NCI-H146 (cell line): ENCODE results near the gene PTPMT1.
"Not testable (repeated sequence)": the region's sequence is repeated elsewhere in the genome, so short reads cannot be mapped to it uniquely, and the experiment has no call there.

ENCODE experiments used
- DNase-seq: peaks from one replicate; lab custom pipeline; 2025; lab: John Stamatoyannopoulos, UW

The PTPMT1 gene, protein sequence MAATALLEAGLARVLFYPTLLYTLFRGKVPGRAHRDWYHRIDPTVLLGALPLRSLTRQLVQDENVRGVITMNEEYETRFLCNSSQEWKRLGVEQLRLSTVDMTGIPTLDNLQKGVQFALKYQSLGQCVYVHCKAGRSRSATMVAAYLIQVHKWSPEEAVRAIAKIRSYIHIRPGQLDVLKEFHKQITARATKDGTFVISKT

DNA sequence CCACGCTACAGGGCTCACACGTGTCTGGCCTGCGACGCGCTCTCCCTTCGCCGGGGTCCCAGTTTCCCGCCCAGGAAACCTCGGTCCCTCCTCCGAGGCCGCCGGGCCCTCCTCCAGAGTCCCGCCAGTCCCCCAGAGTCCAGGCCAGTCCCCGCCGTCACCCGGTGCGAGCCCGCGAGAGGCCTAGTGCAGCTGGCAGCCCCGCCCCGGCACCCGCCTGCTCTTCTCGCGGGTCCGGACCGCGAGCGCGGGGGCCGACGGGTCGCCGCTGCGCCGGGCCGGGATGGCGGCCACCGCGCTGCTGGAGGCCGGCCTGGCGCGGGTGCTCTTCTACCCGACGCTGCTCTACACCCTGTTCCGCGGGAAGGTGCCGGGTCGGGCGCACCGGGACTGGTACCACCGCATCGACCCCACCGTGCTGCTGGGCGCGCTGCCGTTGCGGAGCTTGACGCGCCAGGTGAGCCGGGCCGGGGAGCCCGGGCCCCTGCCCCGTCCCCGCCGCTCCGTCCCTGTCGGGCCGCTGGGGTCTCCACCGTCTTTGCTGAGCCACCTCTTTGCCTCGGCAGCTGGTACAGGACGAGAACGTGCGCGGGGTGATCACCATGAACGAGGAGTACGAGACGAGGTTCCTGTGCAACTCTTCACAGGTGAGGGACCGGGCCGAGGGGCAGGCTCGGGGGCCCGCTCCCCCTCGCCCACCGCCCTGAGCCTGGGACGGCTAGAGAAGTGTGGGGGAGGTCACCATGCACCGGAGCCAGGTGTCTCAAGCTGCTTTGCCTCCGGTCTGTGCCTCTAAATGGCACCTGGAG is at the start of gene PTPMT1:
Gene PTPMT1 (plus strand): TSS at position 260 of the 809 bp plus-strand sequence. CDS start 24 bp downstream, at position 284.
- DNase-seq: peak; percentile 82

DNA sequence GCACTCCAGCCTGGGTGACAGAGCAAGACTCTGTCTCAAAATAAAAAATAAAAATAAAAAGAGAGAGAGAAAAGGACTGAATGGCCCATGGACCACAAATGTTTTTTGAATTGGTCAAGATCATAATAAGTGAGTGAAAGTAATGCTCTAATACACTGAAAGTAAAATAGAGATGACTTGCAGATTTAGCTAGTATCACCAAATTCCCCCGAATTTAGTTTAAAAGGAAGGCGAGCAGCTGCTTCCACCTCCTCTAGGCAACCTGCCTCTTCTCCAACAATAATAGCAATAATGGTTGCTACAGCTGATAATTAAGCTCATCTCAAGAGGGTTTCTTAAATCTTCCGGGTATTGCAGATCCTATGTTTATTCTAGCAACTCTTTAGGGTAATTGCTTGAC is 49.2 kb upstream of the PTPMT1 start:
- DNase-seq: no peak

DNA sequence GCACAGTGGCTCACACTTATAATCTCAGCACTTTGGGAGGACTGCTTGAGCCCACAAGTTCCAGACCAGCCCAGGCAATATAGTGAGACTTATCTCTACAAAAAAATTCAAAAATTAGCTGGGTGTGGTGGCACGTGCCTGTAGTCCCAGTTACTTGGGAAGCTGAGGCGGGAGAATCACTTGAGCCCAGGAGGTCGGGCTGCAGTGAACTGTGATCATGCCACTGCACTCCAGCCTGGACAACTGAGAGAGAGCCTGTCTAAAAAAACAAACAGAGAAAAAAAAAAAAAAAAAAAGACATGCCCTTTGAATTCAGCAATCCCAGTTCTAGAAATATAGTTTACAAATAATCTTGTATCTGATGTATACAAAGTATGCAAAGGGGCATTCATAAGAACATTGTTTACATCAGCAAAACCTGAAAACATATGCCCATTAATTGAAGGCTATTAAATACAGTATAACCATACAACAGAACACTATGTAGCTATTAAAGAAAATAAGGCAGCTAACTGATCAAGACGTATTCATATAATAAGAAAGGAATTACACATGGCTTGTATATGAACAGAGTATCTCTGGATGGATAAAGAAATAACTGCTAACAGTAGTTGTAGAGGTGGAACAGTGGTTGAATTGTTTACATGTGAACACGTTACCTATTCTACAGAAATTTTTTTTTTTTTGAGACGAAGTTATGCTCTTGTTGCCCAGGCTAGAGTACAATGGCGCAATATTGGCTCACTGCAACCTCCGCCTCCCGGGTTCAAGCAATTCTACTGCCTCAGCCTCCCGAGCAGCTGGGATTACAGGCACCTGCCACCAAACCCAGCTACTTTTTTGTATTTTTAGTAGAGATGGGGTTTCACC is 48.2 kb upstream of the PTPMT1 start:
- DNase-seq: no peak

DNA sequence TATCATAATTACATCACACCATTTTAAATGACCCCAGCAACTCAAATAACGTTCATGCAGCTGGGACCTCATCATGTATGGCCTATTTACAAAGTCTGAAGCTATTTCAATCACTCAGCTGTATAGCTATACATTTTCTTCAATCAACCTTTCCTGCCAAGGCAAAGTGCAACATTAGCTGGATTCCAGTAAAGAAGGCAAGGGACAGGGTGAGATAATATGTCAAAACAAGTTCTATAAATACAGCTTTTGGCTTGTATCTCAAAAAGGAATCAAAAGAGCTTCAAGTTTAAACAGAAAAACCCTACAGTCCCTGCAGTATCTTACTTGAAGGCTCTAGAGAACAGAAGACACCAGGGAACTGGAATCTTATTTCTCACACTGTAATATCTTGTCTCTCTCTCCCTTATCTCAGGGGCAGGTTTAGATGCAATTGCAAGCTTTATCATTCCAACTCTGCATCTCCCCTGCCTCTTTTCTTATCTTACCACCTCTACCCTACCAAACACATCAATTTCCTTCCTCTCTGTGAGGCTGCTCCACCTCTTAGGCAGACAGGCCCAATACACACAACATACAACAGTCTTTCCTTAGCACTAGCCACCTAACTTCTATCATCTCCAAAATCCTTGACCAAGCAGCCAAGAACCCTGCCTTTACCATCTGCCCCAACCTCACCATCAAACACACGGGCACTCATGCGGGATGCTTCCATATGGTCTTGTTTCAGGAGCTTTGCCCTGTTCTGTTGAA is 47.0 kb upstream of the PTPMT1 start:
- DNase-seq: peak; percentile 8

DNA sequence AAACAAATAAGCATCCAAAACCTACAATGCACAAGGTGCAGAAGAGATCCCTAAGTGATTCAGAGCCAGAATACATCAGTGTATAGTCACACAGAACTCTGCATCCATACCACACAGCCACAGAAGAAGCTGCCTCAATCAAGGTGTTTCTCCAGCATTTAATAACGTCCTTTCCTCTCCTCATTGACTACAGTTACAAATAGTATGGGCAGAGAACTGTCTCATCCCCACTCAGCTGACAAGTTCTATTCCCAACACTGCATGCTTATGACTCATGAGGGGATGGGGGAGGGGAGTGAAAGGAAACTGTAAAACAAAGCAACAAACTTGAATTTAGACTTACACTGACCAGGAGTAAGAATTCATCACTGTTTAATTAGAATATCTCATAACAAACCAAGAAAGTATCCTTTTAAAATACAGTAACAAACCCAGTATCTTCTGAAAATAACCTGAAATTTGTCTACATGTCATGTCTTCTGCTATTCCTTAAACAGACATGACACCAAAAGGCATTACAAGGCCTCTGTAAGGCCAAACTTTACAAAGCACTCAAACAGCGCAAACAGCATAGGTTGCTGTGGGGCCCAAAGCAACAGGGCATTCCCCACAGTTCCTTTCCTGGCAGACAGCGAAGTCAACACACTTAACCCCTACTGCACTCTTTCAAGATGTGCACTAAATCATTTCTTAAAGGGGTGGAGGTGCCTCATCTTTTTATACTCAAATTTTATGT is 41.7 kb upstream of the PTPMT1 start:
- DNase-seq: no peak

DNA sequence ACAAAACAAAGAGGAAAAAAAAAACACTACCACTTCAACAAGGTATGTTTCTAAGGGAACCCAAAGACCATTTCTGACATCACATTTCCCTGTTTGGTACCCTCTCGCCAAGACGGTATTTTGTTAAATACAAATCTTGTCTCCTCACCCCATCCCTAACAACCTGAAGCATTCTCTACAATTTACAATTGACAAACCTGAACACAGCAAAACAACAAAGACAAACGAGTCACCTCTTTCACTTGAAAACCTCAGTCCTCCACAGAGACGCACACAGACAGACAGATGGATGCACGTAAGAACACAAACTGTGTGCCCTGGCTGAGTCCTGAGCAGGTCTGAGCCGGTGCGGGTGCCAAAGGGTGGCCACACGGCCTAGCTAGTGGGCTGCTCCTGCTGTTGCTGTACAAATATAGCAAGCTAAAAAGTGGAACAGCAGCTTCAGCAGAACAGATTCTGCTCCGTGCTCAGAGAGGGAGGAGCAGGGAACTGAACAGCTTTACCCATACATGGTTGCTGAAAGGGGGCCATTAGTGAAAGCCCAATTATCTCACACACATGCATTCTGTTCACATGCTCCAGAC is 41.0 kb upstream of the PTPMT1 start:
- no peak for DNase-seq

DNA sequence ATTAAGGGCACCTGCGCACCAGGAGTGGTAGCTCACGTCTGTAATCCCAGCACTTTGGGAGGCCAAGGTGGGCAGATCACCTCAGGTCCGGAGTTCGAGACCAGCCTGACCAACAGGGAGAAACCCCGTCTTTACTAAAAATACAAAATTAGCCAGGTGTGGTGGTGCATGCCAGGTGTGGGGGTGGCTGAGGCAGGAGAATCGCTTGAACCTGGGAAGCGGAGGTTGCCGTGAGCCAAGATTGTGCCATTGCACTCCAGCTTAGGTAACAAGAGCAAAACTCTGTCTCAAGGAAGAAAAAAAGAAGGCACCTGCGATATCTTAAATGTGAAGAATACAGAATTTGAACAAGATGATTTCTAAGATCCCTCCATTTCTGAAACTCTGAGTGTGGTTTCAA is 39.4 kb upstream of the PTPMT1 start:
- not testable (repeated sequence) for DNase-seq

DNA sequence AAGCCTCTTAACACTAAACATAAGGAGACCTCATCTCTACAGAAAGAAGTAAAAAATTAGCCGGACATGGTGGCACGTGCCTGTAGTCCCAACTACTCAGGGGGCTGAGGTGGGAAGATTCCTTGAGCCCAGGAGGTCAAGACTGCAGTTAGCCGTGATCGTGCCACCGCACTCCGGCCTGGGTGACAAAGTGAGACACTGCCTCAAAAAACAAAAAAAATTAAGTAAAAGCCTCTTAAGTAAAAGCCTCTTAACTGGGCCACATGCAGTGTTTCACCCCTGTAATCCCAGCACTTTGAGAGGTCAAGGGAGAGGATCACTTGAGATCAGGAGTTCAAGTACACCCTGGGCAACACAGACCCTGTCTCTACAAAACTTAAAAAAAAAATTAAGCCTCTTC is 38.2 kb upstream of the PTPMT1 start:
- no peak for DNase-seq

DNA sequence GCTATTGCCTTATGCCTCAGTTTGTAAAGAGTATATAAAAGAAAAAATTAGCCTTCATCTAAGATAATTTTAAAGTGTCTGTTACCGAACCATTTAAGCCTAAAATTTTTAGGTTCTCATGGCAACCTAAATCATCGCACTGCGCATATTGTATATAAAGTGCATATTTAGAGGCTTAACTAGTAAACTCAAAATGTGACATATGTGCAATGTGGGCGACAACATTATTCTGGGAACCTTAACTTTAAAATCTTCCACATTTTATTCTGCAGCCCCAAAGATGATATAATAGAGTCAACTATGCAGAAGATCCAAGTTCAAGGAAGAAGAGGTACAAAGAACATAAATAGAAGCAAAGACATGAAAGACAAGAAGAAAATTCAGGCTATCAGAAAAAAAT is 35.4 kb upstream of the PTPMT1 start:
- DNase-seq: no peak

DNA sequence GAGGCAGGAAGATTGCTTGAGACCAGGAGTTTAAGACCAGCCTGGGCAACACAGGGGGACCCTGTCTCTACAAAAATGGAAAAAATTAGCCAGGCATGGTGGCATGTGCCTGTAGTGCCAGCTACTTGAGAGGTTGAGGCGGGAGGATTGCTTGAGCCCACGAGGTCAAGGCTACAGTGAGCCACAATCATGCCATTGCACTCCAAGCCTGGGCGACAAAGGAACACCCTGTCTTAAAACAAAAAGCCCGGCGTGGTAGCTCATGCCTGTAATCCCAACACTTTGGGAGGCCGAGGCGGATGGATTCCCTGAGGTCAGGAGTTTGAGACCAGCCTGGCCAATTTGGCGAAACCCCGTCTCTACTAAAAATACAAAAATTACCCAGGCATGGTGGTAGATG is 34.7 kb upstream of the PTPMT1 start:
- DNase-seq: not testable (repeated sequence)

DNA sequence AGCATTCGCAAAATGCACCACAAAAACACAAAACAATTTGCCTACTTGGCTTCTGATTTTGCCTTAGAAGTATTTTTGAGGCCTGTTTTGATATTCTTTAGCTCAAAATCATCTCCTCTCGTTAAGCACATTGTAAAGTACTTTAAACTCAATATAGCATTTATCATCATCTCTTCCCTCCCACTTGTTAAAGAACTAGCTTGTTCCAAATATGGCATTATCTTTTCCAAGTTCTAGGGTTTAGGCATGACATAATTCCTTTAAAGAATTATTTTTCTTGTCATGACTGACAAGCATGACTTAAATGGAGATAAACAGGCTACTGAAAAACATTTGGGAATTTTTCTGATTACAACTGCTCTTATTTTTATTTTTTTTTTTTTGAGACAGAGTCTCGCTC is 33.7 kb upstream of the PTPMT1 start:
- DNase-seq: no peak

DNA sequence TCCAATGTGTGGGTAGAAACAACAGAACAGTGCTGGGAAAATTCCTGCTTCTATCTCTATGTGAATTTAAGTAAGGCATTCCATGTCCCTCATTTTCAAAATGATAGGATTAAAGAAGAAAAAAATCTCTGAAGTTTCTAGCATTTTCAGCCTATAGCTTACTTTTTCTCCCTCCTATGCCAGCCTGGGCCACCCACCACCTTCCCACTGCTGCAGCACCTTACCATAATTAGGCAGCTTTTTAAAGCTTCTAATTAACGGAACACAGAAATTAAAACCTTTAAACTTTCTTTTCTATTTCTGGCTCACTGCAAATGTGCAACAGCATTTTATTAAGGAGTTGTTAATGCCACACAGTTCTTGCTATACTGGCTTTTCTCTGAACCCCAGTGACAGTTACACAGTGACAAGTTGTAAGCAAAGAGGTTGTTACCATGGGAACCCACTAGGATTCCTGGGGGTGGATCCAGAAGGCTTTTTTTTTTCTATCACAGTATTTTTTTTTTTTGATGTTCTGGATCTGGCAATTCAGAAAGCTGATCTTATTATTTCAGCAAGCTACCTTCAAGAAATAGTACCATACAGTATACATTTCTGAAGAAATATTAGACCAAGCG is 32.7 kb upstream of the PTPMT1 start:
- DNase-seq: peak; percentile 21

DNA sequence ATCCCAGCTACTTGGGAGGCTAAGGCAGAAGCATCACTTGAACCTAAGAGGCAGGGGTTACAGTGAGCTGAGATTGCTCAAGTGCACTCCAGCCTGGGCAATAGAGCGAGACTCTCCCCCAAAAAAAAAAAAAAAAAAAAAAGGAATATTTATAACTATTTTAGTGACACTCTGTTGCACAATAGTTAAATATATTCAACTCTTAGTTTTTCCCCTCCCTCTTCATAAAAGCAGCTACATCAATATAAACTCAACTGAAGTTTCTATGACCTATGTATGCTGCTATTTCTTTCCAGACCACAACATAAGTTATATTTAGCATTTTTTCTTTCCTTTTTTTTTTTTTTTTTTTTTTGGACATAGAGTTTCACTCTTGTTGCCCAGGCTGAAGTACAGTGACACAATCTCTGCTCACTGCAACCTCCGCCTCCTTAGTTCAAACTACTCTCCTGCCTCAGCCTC is 31.7 kb upstream of the PTPMT1 start:
- no peak for DNase-seq

DNA sequence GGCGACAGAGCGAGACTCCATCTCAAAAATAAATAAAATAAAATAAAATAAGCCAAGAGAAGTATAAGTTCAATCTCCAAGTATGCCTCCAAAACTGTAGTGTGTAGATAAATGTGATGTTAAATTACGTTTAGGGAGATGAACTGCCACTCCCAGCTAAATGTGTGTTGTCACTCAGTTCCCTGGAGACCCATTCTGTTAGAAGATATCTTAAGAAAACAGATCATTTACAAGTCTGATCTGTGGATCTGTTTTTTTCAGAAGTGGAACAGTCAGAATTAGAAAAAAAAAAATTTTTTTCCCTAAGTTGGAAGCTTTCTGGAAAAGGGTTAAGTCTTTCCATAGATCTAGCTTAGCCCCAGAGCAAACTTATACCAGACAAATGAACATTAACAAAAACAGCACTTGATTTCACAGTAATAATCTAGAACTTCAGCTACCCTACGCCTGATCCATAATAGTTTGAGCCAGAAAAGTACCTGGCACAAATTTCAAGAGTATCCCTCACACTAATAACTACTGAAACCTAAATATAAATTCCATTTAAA is 30.6 kb upstream of the PTPMT1 start:
- DNase-seq: no peak

DNA sequence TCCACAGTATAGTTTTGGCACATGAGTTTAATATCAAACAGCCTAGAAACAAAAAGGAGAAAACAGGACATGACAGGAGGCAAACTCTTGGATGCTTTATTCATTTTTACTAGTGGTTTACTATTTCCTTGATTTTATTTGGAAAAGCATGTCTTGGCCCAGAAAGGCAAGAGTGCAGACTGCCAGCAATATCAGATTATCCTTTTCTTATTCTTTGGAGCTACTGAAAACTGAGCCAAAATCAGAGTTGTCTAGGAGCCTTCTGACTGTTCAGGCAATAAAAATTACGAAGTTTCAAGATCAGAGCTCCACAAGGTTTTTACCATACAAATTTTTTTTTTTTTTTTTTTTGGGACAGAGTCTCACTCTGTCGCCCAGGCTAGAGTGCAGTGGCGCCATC is 28.5 kb upstream of the PTPMT1 start:
- no peak for DNase-seq

DNA sequence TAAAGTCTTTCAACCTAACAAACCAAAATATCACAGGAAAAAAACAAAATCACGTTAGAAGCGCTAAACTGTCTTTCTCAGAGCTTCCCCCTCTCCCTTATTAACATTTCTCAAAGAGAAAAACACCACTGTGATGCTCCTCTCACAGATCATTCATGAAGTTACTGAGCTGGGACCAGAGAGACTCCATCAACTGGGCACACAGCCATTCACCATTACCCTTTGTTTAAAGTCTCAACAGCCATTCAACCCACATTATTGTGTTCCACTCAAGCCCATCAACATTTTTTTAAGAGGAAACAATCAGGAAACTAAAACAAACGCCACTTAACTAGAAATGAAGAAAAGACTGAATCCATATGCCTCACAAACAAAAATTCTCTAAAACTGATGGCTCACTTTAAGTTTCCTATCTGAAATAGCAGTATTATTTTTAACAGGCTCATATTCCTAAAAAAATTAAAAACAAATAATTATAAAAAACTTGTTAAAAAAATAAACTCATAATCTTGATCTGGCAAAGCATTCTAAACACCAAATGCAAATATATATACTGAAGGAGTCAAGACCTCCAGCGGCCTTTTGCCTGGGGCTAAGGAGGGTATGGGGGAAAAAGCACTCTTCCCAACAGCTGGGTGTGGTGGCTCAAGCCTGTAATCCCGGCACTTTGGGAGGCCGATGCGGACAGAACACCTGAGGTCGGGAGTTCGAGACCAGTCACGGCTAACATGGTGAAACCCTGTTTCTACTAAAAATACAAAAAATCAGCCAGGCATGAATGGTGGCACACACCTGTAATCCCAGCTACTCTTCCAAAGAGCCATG is 26.4 kb upstream of the PTPMT1 start:
- peak; percentile 51 for DNase-seq

DNA sequence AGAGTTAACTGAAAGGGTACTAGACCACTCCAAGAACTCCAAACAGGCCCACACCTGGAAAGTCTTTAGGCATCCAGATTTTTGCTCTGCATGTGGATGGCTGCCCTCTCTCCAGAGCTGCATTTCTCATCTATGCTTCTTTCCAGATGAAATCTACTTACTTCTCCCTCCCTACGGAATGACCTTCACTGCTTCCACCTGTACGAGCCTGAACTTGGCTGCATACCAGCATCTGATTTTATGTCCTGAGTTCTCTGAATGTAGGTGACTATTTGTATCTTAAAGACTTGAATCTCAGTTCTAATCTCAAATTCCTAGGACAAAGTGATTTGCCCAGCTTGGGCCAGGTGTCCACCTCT is 25.7 kb upstream of the PTPMT1 start:
- no peak for DNase-seq

DNA sequence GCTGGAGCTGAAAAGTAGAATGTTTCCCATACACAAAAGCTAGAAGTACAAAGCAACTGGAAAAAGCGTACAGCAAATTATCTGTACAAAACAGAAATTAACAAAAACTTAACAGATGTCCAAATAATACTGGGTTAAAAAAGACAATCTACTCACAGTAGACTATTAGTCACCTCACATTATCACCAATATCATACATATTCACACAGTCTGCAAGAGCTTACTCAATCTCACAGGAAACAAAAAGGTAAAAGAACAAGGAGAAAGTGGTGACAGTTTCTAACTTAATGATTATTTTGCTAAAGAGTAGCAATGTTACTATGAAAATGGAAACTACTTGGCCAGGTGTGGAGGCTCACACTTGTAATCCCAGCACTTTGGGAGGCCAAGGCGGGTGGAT is 24.3 kb upstream of the PTPMT1 start:
- DNase-seq: no peak

DNA sequence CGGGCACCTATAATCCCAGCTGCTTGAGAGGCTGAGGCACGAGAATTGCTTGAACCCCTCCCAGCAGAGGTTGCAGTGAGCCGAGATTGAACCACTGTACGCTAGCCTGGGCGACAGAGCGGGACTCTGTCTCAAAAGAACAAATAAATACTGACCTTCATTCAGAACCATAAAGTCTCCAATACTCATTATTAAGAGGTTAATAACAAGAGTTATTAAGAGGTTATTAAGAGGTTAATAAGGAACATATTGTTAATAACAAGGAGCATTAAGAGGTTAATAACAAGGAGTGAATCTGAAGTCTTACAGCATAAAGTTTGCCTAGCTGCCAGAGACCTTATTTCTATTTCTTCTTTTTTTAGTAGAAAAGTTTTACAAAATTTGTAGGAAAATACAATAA is 20.1 kb upstream of the PTPMT1 start:
- DNase-seq: no peak
